ENCODE data around the gene PHF12.
A peak's percentile ranks its signal among the peaks of the same experiment; 100 is the strongest.

Gene PHF12

DNA sequence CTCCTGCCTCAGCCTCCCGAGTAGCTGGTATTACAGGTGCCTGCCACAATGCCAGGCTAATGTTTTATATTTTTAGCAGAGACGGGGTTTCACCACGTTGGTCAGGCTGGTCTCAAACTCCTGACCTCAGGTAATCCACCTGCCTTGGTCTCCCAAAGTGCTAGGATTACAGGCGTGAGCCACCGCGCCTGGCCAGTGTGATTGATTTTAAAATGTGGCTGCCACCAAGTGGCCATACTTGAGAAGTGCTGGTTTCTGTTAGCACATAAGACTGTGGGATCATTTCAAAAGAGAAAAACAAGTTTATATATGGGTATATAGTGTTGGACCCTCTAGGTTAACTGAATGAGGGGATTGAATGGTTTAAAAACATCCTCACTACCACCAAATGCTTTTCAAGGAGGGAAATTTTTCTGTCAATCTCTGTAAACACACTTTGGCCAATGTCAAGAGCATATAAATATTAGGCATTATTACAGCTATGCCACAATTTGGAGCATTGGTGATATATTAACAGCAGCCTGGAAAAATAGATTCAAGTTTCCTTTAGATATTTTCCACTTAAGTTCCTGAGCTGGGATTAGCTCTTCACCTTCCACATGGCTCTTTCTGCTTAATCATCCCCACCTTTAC lies 34.9 kb downstream of the PHF12 start:
- no peak for TF ChIP-seq OSR1 (CRISPR knock-in tag; IDR thresholded peaks at IDR 0.05)
- no peak for TF ChIP-seq GLIS3 (CRISPR knock-in tag; IDR thresholded peaks at IDR 0.05)
- TF ChIP-seq CSRNP3 (CRISPR knock-in tag; IDR thresholded peaks at IDR 0.05), result no peak
- peak; percentile 86 for ATAC-seq

DNA sequence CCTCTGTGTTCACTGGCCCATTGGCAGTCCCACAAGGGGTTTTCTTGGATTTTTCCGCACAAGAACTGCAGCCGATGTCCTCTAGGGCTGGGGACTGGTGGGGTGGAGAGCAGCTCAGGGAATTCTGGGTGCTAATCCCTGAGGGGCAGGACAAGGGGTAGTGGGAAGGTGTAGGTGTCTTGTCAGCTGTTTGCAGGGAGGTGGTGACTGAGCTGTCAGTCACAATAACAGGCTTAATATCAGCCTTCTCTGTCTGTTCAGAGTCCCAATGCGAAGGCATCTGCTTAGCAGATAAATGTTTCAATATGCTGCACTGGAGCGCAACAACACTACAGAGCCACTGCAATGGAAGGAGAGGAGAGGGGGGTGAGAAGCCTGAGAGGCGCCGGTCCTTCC lies 38.4 kb downstream of the PHF12 start:
- TF ChIP-seq ISL1 (CRISPR knock-in tag; IDR thresholded peaks at IDR 0.05) (no peak), TCF4 (CRISPR knock-in tag; IDR thresholded peaks at IDR 0.05; ENCODE audit: borderline replicate concordance) (no peak), CREB5 (CRISPR knock-in tag; IDR thresholded peaks at IDR 0.05; ENCODE audit: low read depth) (no peak), SNAI2 (CRISPR knock-in tag; IDR thresholded peaks at IDR 0.05) (no peak), ARNTL (CRISPR knock-in tag; IDR thresholded peaks at IDR 0.05; ENCODE audit: borderline replicate concordance, low read depth) (no peak)
- TF ChIP-seq, protein P1, sequence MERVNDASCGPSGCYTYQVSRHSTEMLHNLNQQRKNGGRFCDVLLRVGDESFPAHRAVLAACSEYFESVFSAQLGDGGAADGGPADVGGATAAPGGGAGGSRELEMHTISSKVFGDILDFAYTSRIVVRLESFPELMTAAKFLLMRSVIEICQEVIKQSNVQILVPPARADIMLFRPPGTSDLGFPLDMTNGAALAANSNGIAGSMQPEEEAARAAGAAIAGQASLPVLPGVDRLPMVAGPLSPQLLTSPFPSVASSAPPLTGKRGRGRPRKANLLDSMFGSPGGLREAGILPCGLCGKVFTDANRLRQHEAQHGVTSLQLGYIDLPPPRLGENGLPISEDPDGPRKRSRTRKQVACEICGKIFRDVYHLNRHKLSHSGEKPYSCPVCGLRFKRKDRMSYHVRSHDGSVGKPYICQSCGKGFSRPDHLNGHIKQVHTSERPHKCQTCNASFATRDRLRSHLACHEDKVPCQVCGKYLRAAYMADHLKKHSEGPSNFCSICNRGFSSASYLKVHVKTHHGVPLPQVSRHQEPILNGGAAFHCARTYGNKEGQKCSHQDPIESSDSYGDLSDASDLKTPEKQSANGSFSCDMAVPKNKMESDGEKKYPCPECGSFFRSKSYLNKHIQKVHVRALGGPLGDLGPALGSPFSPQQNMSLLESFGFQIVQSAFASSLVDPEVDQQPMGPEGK (CRISPR knock-in tag; IDR thresholded peaks at IDR 0.05; ENCODE audit: borderline replicate concordance), result no peak
- no peak for ATAC-seq

DNA sequence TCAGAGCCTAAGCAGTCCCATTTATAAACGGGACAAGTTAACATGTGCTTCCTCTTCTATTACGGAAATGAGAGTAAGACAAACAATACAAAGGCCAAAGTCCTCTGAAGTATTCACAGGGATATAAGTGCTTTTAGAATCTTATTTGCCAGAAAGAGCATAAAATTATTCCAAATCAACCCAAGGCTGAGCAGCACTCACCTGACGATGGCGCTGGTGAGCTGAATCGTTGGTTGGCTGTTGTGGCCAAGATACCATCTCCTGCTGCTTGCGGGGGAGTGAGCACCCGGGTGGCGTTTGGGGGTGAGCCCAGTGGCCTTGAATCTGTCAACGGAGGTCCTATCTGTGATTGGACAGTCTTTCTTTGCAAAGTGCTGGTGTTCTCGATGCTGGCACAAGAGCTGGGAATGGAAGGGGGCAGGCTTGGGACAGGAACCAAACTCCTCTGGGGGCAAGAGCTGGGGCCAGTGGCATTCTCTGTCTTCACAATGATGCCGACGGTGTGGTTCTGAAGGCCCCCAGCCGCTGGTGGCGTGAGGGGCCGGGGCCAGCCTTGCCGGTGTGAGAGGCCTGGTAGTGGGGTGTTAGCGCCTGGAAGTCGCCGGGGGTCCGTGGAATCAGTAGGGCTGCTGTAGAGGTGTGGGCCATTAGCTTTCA lies 38.9 kb downstream of the PHF12 start:
- TF ChIP-seq ZNF70 (CRISPR knock-in tag; IDR thresholded peaks at IDR 0.05) (no peak), ZNF565 (CRISPR knock-in tag; conservative IDR thresholded peaks at IDR 0.05; ENCODE audit: low read depth) (no peak), ARNTL (CRISPR knock-in tag; IDR thresholded peaks at IDR 0.05; ENCODE audit: borderline replicate concordance, low read depth) (no peak), CSDC2 (CRISPR knock-in tag; IDR thresholded peaks at IDR 0.05) (no peak), ISL1 (CRISPR knock-in tag; IDR thresholded peaks at IDR 0.05) (no peak), TOX (CRISPR knock-in tag; IDR thresholded peaks at IDR 0.05; ENCODE audit: borderline replicate concordance) (no peak), ZFP3 (CRISPR knock-in tag; IDR thresholded peaks at IDR 0.05) (no peak), PPARA (CRISPR knock-in tag; IDR thresholded peaks at IDR 0.05; ENCODE audit: borderline replicate concordance) (no peak), CREB5 (CRISPR knock-in tag; IDR thresholded peaks at IDR 0.05; ENCODE audit: low read depth) (no peak), GLIS3 (CRISPR knock-in tag; IDR thresholded peaks at IDR 0.05) (no peak), BACH2 (CRISPR knock-in tag; IDR thresholded peaks at IDR 0.05; ENCODE audit: borderline replicate concordance) (no peak), RARB (CRISPR knock-in tag; IDR thresholded peaks at IDR 0.05) (no peak), ZFP30 (CRISPR knock-in tag; IDR thresholded peaks at IDR 0.05) (no peak), SNAI2 (CRISPR knock-in tag; IDR thresholded peaks at IDR 0.05) (no peak)
- TF ChIP-seq, protein P1 (CRISPR knock-in tag; IDR thresholded peaks at IDR 0.05; ENCODE audit: borderline replicate concordance), result no peak
- TF ChIP-seq, protein P2, sequence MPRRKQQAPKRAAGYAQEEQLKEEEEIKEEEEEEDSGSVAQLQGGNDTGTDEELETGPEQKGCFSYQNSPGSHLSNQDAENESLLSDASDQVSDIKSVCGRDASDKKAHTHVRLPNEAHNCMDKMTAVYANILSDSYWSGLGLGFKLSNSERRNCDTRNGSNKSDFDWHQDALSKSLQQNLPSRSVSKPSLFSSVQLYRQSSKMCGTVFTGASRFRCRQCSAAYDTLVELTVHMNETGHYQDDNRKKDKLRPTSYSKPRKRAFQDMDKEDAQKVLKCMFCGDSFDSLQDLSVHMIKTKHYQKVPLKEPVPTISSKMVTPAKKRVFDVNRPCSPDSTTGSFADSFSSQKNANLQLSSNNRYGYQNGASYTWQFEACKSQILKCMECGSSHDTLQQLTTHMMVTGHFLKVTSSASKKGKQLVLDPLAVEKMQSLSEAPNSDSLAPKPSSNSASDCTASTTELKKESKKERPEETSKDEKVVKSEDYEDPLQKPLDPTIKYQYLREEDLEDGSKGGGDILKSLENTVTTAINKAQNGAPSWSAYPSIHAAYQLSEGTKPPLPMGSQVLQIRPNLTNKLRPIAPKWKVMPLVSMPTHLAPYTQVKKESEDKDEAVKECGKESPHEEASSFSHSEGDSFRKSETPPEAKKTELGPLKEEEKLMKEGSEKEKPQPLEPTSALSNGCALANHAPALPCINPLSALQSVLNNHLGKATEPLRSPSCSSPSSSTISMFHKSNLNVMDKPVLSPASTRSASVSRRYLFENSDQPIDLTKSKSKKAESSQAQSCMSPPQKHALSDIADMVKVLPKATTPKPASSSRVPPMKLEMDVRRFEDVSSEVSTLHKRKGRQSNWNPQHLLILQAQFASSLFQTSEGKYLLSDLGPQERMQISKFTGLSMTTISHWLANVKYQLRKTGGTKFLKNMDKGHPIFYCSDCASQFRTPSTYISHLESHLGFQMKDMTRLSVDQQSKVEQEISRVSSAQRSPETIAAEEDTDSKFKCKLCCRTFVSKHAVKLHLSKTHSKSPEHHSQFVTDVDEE (CRISPR knock-in tag; IDR thresholded peaks at IDR 0.05), result no peak
- ATAC-seq, result no peak
